HepG2 (cell line): Measurements from ENCODE around the gene ZNF597. TPM values are rescaled to one million over a fixed set of nuclear protein-coding genes. Genes with fewer than 3 reads are reported as not detected.
A peak's percentile ranks its signal among the peaks of the same experiment; 100 is the strongest.

ENCODE experiments used
- ATF4 ChIP-seq, 2 experiments: fragments of 450-650 bp in 1 of 2; sonication (generic) in 1 of 2; formaldehyde crosslinking; IDR thresholded peaks; 2 replicates each; pipeline versions ENCODE4 v1.5.0 to v1.8.0; 2020 to 2022; ENCODE audit warnings: mild to moderate bottlenecking in 1 of 2, missing genetic modification reagents in 1 of 2
- CHD4 ChIP-seq: fragments of 200-600 bp; sonication (generic); IDR thresholded peaks from 2 replicates; pipeline ENCODE4 v1.7.0; 2017; ENCODE audit warnings: mild to moderate bottlenecking, low read length, borderline replicate concordance
- FOXP1 ChIP-seq, 2 experiments: fragments of 450-650 bp in 1 of 2; IDR thresholded peaks; 2 replicates each; pipeline ENCODE4 v1.6.1; 2017 to 2018; ENCODE audit warnings: antibody characterized with exemption in 1 of 2
- HMG20B ChIP-seq: conservative IDR thresholded peaks from 2 replicates; pipeline ENCODE4 v1.6.1; 2016; ENCODE audit warnings: missing genetic modification reagents, missing compliant biosample characterization
- HNRNPLL ChIP-seq: fragments of 200-400 bp; formaldehyde crosslinking; IDR thresholded peaks from 2 replicates; pipeline ENCODE4 v1.6.1; 2017; ENCODE audit warnings: mild to moderate bottlenecking, low read depth, low read length; ENCODE audit not compliant: poor library complexity, severe bottlenecking
- KDM5B ChIP-seq: sonication (generic); formaldehyde crosslinking; IDR thresholded peaks from 2 replicates; pipeline ENCODE4 v1.4.0; 2020; ENCODE audit warnings: missing genetic modification reagents, mild to moderate bottlenecking, borderline replicate concordance
- PTBP1 ChIP-seq: fragments of 200-400 bp; formaldehyde crosslinking; IDR thresholded peaks from 2 replicates; pipeline ENCODE4 v1.6.1; 2018; ENCODE audit warnings: low read length, low read depth; ENCODE audit not compliant: poor library complexity, severe bottlenecking
- SMAD1 ChIP-seq: sonication (generic); formaldehyde crosslinking; IDR thresholded peaks from 2 replicates; pipeline ENCODE4 v1.4.0; 2020; ENCODE audit warnings: missing genetic modification reagents, low read depth, mild to moderate bottlenecking, borderline replicate concordance
- THAP9 ChIP-seq: sonication (generic); formaldehyde crosslinking; IDR thresholded peaks from 2 replicates; pipeline ENCODE4; 2020; ENCODE audit warnings: missing genetic modification reagents, mild to moderate bottlenecking, borderline replicate concordance
- ZNF382 ChIP-seq: sonication (generic); formaldehyde crosslinking; IDR thresholded peaks from 2 replicates; pipeline ENCODE4 v1.5.0; 2020; ENCODE audit warnings: missing genetic modification reagents, mild to moderate bottlenecking, borderline replicate concordance
- ZNF512B ChIP-seq: sonication (generic); formaldehyde crosslinking; IDR thresholded peaks from 2 replicates; pipeline ENCODE4 v1.5.1; 2020; ENCODE audit warnings: missing genetic modification reagents, mild to moderate bottlenecking, borderline replicate concordance
- ZNF546 ChIP-seq: sonication (generic); formaldehyde crosslinking; conservative IDR thresholded peaks from 2 replicates; pipeline ENCODE4 v1.8.1; 2023; ENCODE audit warnings: mild to moderate bottlenecking, missing genetic modification reagents
- ZNF775 ChIP-seq: sonication (generic); formaldehyde crosslinking; IDR thresholded peaks from 2 replicates; pipeline ENCODE4 v1.4.0; 2020; ENCODE audit warnings: missing genetic modification reagents, mild to moderate bottlenecking, moderate library complexity, borderline replicate concordance
- ZNF784 ChIP-seq: sonication (generic); formaldehyde crosslinking; IDR thresholded peaks from 2 replicates; pipeline ENCODE4 v1.5.1; 2020; ENCODE audit warnings: missing genetic modification reagents, mild to moderate bottlenecking, borderline replicate concordance
- ZNF83 ChIP-seq: sonication (generic); formaldehyde crosslinking; IDR thresholded peaks from 2 replicates; pipeline ENCODE4 v1.4.0; 2020; ENCODE audit warnings: missing genetic modification reagents, mild to moderate bottlenecking, borderline replicate concordance
- ZSCAN30 ChIP-seq: sonication (generic); formaldehyde crosslinking; IDR thresholded peaks from 2 replicates; pipeline ENCODE4 v1.5.0; 2020; ENCODE audit warnings: mild to moderate bottlenecking, missing genetic modification reagents
- polyA plus RNA-seq, 8 experiments: library from polyadenylated mRNA; depleted of rRNA in 3 of 8; stranded (reverse) in 7 of 8; unstranded in 1 of 8; fragments of >200 nt; fragmentation: Illumina TruSeq in 4 of 8; extraction: Trizol in 4 of 8; gene quantifications; 2 replicates each; pipeline versions ENCODE4 v1.2.1 to v1.2.3, GENCODE V29; 2011 to 2016; ENCODE audit warnings: low read depth in 4 of 8, missing spikeins in 1 of 8, mixed read lengths in 1 of 8; ENCODE audit not compliant: insufficient read depth in 1 of 8
- total RNA-seq, 5 experiments: library from RNA; depleted of rRNA; stranded (reverse); fragments of >200 nt; fragmentation: Illumina TruSeq; extraction: Trizol; gene quantifications; 2 replicates each; pipeline ENCODE4 v1.2.3, GENCODE V29; 2016; ENCODE audit warnings: low read depth in 1 of 5
- TF ChIP-seq, protein P1 (sequence below): IDR thresholded peaks from 2 replicates; pipeline ENCODE4 v1.6.1; 2012; ENCODE audit warnings: low read depth, low read length, improper control_type of control experiment

The ZNF597 gene
- total and polyA plus RNA-seq, 2 of the 13 experiments (the other 11 are each of a cell fraction or from before 2014, with no cell fraction given) = 1.3 to 2.4 TPM

DNA sequence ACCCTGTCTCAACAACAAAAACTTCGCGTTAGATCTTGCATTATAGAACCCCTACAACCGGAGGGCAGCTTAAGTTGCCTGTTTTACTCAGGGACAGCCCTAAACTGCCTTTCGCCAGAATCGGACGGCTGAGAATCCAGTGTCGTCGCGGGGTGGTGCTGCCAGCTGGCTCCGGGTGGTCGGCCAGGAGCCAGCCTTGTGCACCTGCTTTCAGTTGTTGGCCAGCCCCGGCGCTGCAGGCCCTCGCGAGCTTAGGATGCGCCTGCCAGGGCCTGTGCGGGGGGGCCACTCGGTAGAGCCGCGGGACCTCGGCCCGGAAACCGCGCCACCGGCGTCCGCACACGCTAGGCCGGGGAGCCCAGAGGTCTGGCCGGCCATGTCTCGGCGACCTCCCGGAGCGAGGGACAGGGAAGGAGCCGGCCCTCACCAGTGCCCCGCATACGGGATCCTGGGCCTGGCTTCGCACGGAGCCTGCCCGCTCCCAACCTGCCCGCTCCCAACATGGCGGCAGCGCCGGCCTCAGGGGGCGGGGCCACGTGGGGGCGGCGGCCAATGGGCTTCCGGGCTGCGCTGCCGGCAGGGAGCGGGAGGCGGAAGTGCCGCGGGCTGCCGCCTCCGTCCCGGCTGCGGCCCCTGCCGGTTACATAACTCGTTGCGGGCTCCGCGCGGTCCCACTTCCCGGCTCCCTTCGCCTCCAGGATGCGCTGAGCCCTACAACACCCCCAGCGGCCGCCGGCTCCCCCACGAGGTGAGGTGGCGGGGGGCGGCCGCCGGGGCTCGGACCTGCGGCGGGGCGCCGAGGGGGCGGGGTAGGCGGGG is 14.3 kb upstream of the ZNF597 start (continued):
- TF ChIP-seq ZNF382 = no peak
- TF ChIP-seq, protein P1, sequence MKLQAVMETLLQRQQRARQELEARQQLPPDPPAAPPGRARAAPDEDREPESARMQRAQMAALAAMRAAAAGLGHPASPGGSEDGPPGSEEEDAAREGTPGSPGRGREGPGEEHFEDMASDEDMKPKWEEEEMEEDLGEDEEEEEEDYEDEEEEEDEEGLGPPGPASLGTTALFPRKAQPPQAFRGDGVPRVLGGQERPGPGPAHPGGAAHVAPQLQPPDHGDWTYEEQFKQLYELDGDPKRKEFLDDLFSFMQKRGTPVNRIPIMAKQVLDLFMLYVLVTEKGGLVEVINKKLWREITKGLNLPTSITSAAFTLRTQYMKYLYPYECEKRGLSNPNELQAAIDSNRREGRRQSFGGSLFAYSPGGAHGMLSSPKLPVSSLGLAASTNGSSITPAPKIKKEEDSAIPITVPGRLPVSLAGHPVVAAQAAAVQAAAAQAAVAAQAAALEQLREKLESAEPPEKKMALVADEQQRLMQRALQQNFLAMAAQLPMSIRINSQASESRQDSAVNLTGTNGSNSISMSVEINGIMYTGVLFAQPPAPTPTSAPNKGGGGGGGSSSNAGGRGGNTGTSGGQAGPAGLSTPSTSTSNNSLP = no peak
- TF ChIP-seq ZNF784 = peak; percentile 54; the same call in 1 of the 2 replicates
- TF ChIP-seq SMAD1 (CRISPR knock-in tag) = peak; percentile 91; the same call in 1 of the 2 replicates
- TF ChIP-seq PTBP1 = peak; percentile 51
- no peak for TF ChIP-seq CHD4
- 0 out of 2 replicates have a peak, but pooled peaks have one; percentile 60 for TF ChIP-seq ZSCAN30 (CRISPR knock-in tag)
- TF ChIP-seq KDM5B (CRISPR knock-in tag) = peak; percentile 92; the same call in 1 of the 2 replicates
- 0 out of 2 replicates have a peak, but pooled peaks have one; percentile 45 for TF ChIP-seq ZNF775 (CRISPR knock-in tag)
- TF ChIP-seq FOXP1 (IDR thresholded peaks at IDR 0.05) = no peak
- TF ChIP-seq FOXP1 (CRISPR knock-in tag; IDR thresholded peaks at IDR 0.05) = peak; percentile 9; the same call in 1 of the 2 replicates
- TF ChIP-seq ZNF546 (CRISPR knock-in tag) = peak; percentile 75; the same call in 1 of the 2 replicates
- 0 out of 2 replicates have a peak, but pooled peaks have one; percentile 54 for TF ChIP-seq ZNF83 (CRISPR knock-in tag)
- no peak for TF ChIP-seq HMG20B
- TF ChIP-seq THAP9 = 0 out of 2 replicates have a peak, but pooled peaks have one; percentile 71
- no peak for TF ChIP-seq ATF4 (CRISPR knock-in tag; IDR thresholded peaks at IDR 0.05)
- TF ChIP-seq HNRNPLL = peak; percentile 34
- TF ChIP-seq ZNF512B (CRISPR knock-in tag) = no peak
